IMR-90 (cell line): ENCODE results near the gene ADCY2.

ENCODE experiments used
- CEBPB ChIP-seq: IDR thresholded peaks from 2 replicates; pipeline ENCODE4 v1.6.1; 2012; ENCODE audit warnings: low read depth, low read length, improper control_type of control experiment
- NFE2L2 ChIP-seq: fragments of 150-350 bp; IDR thresholded peaks from 2 replicates; pipeline ENCODE4 v1.6.1; 2016; ENCODE audit warnings: low read depth, mild to moderate bottlenecking, low read length
- POLR2A ChIP-seq: IDR thresholded peaks from 2 replicates; pipeline ENCODE4 v1.6.1; 2012; ENCODE audit warnings: mild to moderate bottlenecking, low read depth, low read length
- TF ChIP-seq, protein P1 (sequence below): conservative IDR thresholded peaks from 2 replicates; pipeline ENCODE4 v1.5.1; 2012; ENCODE audit warnings: mild to moderate bottlenecking, low read depth, low read length, improper control_type of control experiment

DNA sequence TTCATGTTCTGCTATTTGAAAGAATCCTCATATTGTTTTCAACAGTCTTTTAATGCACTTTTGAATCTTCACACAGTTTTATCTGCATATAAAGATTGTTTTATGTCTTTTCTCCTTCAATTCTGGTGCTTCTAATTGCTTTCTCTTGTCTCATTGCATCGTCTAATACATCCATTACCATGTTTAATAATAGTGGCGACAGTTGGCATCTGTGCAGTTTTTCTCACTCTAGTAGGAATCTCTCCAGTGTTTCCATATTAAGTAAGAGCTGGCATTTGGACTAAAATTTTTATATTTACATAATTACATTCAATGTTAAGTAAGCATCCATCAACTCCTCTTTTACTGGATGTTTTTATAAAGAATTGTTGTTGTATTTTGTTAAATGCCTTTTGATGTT, 49.9 kb downstream of the ADCY2 start:
- no peak for TF ChIP-seq POLR2A
- TF ChIP-seq, protein P1, sequence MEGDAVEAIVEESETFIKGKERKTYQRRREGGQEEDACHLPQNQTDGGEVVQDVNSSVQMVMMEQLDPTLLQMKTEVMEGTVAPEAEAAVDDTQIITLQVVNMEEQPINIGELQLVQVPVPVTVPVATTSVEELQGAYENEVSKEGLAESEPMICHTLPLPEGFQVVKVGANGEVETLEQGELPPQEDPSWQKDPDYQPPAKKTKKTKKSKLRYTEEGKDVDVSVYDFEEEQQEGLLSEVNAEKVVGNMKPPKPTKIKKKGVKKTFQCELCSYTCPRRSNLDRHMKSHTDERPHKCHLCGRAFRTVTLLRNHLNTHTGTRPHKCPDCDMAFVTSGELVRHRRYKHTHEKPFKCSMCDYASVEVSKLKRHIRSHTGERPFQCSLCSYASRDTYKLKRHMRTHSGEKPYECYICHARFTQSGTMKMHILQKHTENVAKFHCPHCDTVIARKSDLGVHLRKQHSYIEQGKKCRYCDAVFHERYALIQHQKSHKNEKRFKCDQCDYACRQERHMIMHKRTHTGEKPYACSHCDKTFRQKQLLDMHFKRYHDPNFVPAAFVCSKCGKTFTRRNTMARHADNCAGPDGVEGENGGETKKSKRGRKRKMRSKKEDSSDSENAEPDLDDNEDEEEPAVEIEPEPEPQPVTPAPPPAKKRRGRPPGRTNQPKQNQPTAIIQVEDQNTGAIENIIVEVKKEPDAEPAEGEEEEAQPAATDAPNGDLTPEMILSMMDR = no peak
- TF ChIP-seq CEBPB = no peak
- no peak for TF ChIP-seq NFE2L2
